NCI-H446 (cell line): Measurements from ENCODE around the gene NPY5R.

Source experiments
- DNase-seq, 2 experiments: peaks; one replicate each; lab custom pipeline; 2025; lab: John Stamatoyannopoulos, UW

NPY5R gene

DNA sequence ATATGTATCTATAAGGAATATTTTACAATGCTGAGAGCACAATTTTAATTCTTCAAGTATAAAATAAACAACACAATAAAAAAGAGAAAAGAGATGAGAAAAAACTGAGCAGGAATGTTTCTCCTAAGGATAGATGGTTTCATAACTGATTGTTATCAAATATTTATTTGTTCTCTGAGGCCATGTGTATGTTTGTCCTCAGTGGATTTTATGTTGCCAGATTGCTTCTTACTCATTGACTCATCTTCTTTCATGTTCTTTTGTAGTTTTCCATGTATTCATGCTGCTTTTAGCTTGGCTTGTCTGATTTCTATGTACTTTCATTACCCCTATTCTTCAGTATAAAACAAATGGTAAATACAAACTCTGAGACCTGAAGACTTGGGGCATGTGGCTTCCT lies 41.2 kb downstream of the NPY5R start:
- DNase-seq, result no peak

DNA sequence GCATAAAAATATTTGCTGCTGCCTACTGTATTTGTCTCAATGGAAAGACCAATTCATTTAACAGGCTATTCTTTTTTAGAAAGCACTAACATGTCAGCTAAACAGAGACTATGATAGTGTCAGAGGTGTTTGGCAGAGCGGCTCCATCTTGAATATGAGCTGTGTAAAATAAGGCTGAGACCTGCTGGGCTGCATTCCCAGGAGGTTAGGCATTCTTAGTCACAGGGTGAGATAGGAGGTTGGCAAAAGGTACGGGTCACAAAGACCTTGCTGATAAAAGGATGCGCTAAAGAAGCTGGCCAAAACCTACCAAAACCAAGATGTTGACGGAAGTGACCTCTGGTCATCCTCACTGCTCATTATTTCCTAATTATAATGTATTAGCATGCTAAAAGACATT lies 41.8 kb downstream of the NPY5R start:
- no peak for DNase-seq

GRCh38 chr4:163391756-163392155 lies 48.1 kb downstream of the NPY5R start:
- no peak for DNase-seq

DNA sequence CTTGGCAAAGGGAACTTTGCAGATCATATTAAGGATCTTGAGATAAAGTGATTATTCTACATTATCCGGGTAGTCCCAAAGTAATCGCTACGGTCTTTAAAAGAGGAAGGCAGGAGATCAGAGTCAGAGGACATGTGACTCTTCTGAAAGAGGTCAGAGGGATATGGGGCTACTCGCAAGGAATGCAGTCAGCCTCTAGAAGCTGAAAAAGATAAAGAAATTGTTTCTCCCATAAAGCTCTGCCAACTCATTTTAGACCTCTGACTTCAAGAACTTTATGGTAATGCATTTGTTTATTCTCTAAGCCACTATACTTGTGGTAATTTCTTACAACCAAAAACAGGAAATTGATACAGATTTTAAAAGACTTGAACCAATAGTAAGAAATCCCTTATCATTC lies 48.6 kb downstream of the NPY5R start:
- no peak for DNase-seq

GRCh38 chr4:163393471-163393870 lies 49.8 kb downstream of the NPY5R start:
- no peak for DNase-seq

DNA sequence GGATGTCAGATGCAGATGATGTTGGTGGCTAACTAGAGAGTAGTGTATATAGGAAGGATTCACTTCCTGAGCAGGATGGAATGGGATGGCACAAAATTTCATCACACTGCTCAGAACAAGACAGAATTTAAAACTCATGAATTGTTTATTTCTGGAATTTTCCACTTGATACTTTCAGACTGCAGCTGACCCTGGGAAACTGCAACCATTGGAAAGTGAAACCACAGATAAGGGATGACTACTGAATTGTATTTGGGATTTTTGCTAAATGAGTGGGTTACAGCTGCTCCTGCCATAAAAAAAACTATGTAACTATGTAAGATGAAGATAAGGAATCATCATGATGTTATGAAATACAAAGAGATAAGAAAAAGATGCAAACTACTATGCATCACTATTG lies 51.4 kb downstream of the NPY5R start:
- DNase-seq, result no peak

DNA sequence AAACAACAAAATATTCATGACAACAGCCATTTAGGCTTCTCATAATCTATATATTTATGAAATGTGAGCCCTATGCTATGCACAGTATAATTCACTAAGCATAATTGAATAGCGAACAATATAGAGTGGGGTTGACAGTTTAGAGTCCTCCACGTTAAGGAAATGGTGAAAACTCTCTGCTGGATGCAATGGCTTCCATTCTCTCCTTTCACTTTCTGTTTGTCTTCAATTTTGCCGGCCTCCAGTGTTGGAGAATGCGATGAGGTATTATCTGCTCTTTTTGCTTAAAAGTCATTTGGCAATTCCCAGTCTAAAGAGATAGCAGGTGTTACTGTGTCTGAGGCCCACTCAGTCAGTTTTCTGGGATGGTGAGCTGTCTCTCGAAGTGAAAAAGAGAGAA lies 52.1 kb downstream of the NPY5R start:
- no peak for DNase-seq

- no peak for DNase-seq
These were observed 54.5 kb downstream of the NPY5R start for GRCh38 chr4:163398238-163398637.

DNA sequence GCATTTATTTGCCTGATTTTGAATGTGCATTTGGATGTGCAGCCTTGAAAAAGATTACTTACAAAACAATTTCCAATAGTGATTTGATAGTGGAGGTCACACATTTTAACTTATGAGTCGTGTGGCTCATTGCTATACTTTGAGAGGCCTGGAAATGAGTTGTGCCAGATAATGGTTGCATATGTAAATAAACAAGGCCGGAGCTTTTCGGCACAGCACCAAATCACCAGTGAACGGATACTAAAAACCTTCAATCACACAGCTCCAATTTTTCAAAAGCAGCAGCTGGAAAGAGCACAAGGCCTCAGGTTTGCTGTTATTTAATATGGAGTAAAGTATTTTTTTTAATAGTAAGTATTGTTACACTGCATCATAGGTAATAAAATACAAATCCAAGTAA lies 57.2 kb downstream of the NPY5R start:
- DNase-seq, result no peak
